IMR-90 (cell line): Measurements from ENCODE around the gene PPM1H.
A peak's percentile ranks its signal among the peaks of the same experiment; 100 is the strongest.

Source experiments
- BHLHE40 ChIP-seq: fragments of 150-350 bp; IDR thresholded peaks from 2 replicates; pipeline ENCODE4 v1.6.1; 2016; ENCODE audit warnings: mild to moderate bottlenecking, low read depth, low read length
- CEBPB ChIP-seq: IDR thresholded peaks from 2 replicates; pipeline ENCODE4 v1.6.1; 2012; ENCODE audit warnings: low read depth, low read length, improper control_type of control experiment
- CHD1 ChIP-seq: IDR thresholded peaks from 2 replicates; pipeline ENCODE4 v1.6.1; 2012; ENCODE audit warnings: low read depth, low read length, improper control_type of control experiment
- CTCF ChIP-seq: conservative IDR thresholded peaks from 2 replicates; pipeline ENCODE4 v1.5.1; 2012; ENCODE audit warnings: mild to moderate bottlenecking, low read depth, low read length, improper control_type of control experiment
- FOS ChIP-seq: fragments of 150-350 bp; IDR thresholded peaks from 2 replicates; pipeline ENCODE4 v1.6.1; 2016; ENCODE audit warnings: low read depth, low read length
- MAFK ChIP-seq: IDR thresholded peaks from 2 replicates; pipeline ENCODE4 v1.6.1; 2012; ENCODE audit warnings: low read depth, low read length, improper control_type of control experiment
- MXI1 ChIP-seq: IDR thresholded peaks from 2 replicates; pipeline ENCODE4 v1.6.1; 2012; ENCODE audit warnings: low read depth, mild to moderate bottlenecking, low read length, moderate library complexity, borderline replicate concordance
- NFE2L2 ChIP-seq: fragments of 150-350 bp; IDR thresholded peaks from 2 replicates; pipeline ENCODE4 v1.6.1; 2016; ENCODE audit warnings: low read depth, mild to moderate bottlenecking, low read length
- POLR2A ChIP-seq: IDR thresholded peaks from 2 replicates; pipeline ENCODE4 v1.6.1; 2012; ENCODE audit warnings: mild to moderate bottlenecking, low read depth, low read length
- RAD21 ChIP-seq: IDR thresholded peaks from 2 replicates; pipeline ENCODE4 v1.6.1; 2012; ENCODE audit warnings: low read length, improper control_type of control experiment
- USF2 ChIP-seq: fragments of 150-350 bp; IDR thresholded peaks from 2 replicates; pipeline ENCODE4 v1.6.1; 2017; ENCODE audit warnings: mild to moderate bottlenecking, antibody characterized with exemption, low read length, low read depth

- TF ChIP-seq POLR2A (no peak), CTCF (no peak), USF2 (no peak), CHD1 (no peak), RAD21 (no peak), MXI1 (no peak), BHLHE40 (peak; percentile 76), FOS (peak; percentile 66), CEBPB (peak; percentile 28; the same call in 1 of the 2 replicates), MAFK (no peak), NFE2L2 (no peak)
Measured at GRCh38 chr12:62758216-62758615, 176.7 kb downstream of the PPM1H start.
